Keratinocyte (primary cell): ENCODE measurements around the gene PGLYRP1.

ENCODE experiments used
- EZH2 ChIP-seq: IDR thresholded peaks from one replicate; pipeline ENCODE4 v1.6.1; 2012; ENCODE audit warnings: inconsistent platforms, mild to moderate bottlenecking, low read length, moderate library complexity
- TF ChIP-seq, protein P1 (sequence below), 3 experiments: IDR thresholded peaks in 1 of 3; conservative IDR thresholded peaks in 1 of 3; optimal IDR thresholded peaks in 1 of 3; 2 replicates in 2 of 3; 3 replicates in 1 of 3; pipeline versions ENCODE3 to v1.5.1; 2011; ENCODE audit warnings: low read length in 3 of 3, mild to moderate bottlenecking in 3 of 3, moderate library complexity in 2 of 3, control low read depth in 1 of 3, inconsistent platforms in 1 of 3; ENCODE audit not compliant: insufficient read depth in 2 of 3; ENCODE audit errors: extremely low read depth in 1 of 3

DNA sequence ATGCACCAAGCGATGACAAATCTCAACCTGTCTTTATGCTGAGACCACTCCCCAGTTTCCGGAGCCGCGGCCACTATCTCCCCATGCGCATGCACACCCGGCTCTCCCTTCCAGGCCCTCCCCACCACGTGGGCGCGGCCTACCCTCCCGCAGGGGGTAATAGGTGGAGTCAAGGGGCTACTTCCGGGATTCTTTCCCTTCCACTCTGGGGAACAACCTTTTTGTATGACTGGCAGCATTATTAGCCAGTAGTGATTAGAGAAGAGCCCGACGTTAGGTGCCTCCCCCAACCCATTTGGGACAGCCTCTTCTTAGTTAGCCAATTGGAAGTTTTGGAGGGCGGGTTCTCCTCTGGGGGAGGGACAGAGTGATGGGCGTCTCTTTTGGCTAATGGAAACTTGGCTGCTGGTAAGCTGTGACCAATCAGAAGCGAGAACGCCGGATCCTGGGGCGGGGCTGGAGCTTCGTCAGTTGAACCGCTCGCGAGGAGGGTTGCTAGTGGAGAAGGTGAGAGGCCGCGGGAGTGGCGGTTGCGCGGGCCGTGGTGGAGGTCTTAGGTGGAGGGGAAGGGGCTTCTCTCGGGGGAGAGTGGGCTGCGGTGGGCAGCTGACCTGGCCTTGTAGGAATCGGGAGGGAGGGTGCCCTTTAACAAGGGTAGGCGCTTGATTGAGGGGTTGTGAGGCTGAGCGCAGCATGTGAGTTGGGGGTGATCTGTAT lies 27.7 kb downstream of the PGLYRP1 start, which contains the start of gene CCDC61:
- TF ChIP-seq, protein P1, sequence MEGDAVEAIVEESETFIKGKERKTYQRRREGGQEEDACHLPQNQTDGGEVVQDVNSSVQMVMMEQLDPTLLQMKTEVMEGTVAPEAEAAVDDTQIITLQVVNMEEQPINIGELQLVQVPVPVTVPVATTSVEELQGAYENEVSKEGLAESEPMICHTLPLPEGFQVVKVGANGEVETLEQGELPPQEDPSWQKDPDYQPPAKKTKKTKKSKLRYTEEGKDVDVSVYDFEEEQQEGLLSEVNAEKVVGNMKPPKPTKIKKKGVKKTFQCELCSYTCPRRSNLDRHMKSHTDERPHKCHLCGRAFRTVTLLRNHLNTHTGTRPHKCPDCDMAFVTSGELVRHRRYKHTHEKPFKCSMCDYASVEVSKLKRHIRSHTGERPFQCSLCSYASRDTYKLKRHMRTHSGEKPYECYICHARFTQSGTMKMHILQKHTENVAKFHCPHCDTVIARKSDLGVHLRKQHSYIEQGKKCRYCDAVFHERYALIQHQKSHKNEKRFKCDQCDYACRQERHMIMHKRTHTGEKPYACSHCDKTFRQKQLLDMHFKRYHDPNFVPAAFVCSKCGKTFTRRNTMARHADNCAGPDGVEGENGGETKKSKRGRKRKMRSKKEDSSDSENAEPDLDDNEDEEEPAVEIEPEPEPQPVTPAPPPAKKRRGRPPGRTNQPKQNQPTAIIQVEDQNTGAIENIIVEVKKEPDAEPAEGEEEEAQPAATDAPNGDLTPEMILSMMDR (optimal IDR thresholded peaks at IDR 0.05 in 1 of 3, IDR thresholded peaks at IDR 0.05 in 1 of 3, conservative IDR thresholded peaks at IDR 0.05 in 1 of 3; ENCODE audit: extremely low read depth in 1 of 3, insufficient read depth in 2 of 3, low read length in 3 of 3): no peak
- no peak for TF ChIP-seq EZH2
